ENCODE results near the gene MRNIP. TPM values are rescaled to one million over a fixed set of nuclear protein-coding genes. Genes with fewer than 3 reads are reported as not detected.

Gene MRNIP
- total RNA-seq, 1 donor from 2014 or later, result 13.1 TPM

- Histone ChIP-seq H3K27ac (replicated peaks) (no peak overlapping the region), H3K27me3 (ENCODE audit: low read depth) (no peaks in the 10 kb centered on the region), H3K36me3 (peaks cover 89% of the 10 kb centered on the region), H3K4me3 (no peak overlapping the region), H3K9me3 (replicated peaks) (peaks cover 21% of the 10 kb centered on the region), H3K4me1 (peaks cover 22% of the 10 kb centered on the region)
- TF ChIP-seq CTCF (IDR thresholded peaks at IDR 0.05; ENCODE audit: borderline replicate concordance), result no peak
- DNase-seq, result no peak
- intact Hi-C loops (cut with micrococcal nuclease), result no loop called here
Measured at GRCh38 chr5:179886190-179886911, 27.7 kb upstream of the MRNIP start.

- Histone ChIP-seq H3K27me3 (ENCODE audit: low read depth) (no peaks in the 10 kb centered on the region), H3K4me3 (no peak overlapping the region), H3K36me3 (peaks cover 82% of the 10 kb centered on the region), H3K27ac (replicated peaks) (no peak overlapping the region), H3K4me1 (peaks cover 22% of the 10 kb centered on the region), H3K9me3 (replicated peaks) (peaks cover 21% of the 10 kb centered on the region)
- intact Hi-C loops (cut with micrococcal nuclease), result no loop called here
- DNase-seq, result no peak
- TF ChIP-seq CTCF (IDR thresholded peaks at IDR 0.05; ENCODE audit: borderline replicate concordance), result no peak
Measured at GRCh38 chr5:179885491-179886090, 27.0 kb upstream of the MRNIP start.

- Histone ChIP-seq H3K4me3 (no peak overlapping the region), H3K9me3 (replicated peaks) (peaks cover 21% of the 10 kb centered on the region), H3K36me3 (peaks cover 81% of the 10 kb centered on the region), H3K4me1 (peaks cover 22% of the 10 kb centered on the region), H3K27me3 (ENCODE audit: low read depth) (no peaks in the 10 kb centered on the region), H3K27ac (replicated peaks) (no peak overlapping the region)
- TF ChIP-seq CTCF (IDR thresholded peaks at IDR 0.05; ENCODE audit: borderline replicate concordance), result no peak
- intact Hi-C loops (cut with micrococcal nuclease), result no loop called here
- no peak for DNase-seq
Measured at GRCh38 chr5:179883163-179883562, 24.5 kb upstream of the MRNIP start.

GRCh38 chr5:179882338-179882737, 23.7 kb upstream of the MRNIP start:
- Histone ChIP-seq H3K9me3 (replicated peaks) (peaks cover 21% of the 10 kb centered on the region), H3K27me3 (ENCODE audit: low read depth) (no peaks in the 10 kb centered on the region), H3K4me3 (no peak overlapping the region), H3K27ac (replicated peaks) (no peak overlapping the region), H3K36me3 (peaks cover 81% of the 10 kb centered on the region), H3K4me1 (peaks cover 15% of the 10 kb centered on the region)
- DNase-seq, result no peak
- no peak for TF ChIP-seq CTCF (IDR thresholded peaks at IDR 0.05; ENCODE audit: borderline replicate concordance)
- intact Hi-C loops (cut with micrococcal nuclease), result no loop called here

GRCh38 chr5:179880848-179881590, 22.4 kb upstream of the MRNIP start:
- peaks cover 80% of the 10 kb centered on the region for H3K36me3 ChIP-seq
- no peak for TF ChIP-seq CTCF (IDR thresholded peaks at IDR 0.05; ENCODE audit: borderline replicate concordance)
- H3K27ac ChIP-seq (replicated peaks), result no peak overlapping the region
- no peaks in the 10 kb centered on the region for H3K27me3 ChIP-seq (ENCODE audit: low read depth)
- DNase-seq, result no peak
- intact Hi-C loops (cut with micrococcal nuclease), result no loop called here
- H3K4me3 ChIP-seq, result no peak overlapping the region
- H3K4me1 ChIP-seq, result peaks cover 4% of the 10 kb centered on the region
- peaks cover 21% of the 10 kb centered on the region for H3K9me3 ChIP-seq (replicated peaks)
